GM12891 (cell line): ENCODE results near the gene RASGRP3.

Experiments
- PAX5 ChIP-seq: IDR thresholded peaks from 2 replicates; pipeline ENCODE4 v1.6.1; 2011; ENCODE audit warnings: low read length, moderate library complexity, mild to moderate bottlenecking; ENCODE audit not compliant: insufficient read depth, severe bottlenecking
- POLR2A ChIP-seq: IDR thresholded peaks from 2 replicates; pipeline ENCODE4 v1.6.1; 2011; ENCODE audit warnings: low read depth, low read length, control low read depth
- POLR2AphosphoS5 ChIP-seq: IDR thresholded peaks from 2 replicates; pipeline ENCODE4 v1.6.1; 2011; ENCODE audit warnings: low read depth, low read length, control low read depth
- TAF1 ChIP-seq: IDR thresholded peaks from 2 replicates; pipeline ENCODE4 v1.6.1; 2011; ENCODE audit warnings: low read depth, low read length, control low read depth

- TF ChIP-seq POLR2AphosphoS5 = peak; percentile 38; the same call in 1 of the 2 replicates
- TF ChIP-seq TAF1 = no peak
- TF ChIP-seq POLR2A = no peak; the same call in 1 of the 2 replicates
- no peak for TF ChIP-seq PAX5
Observed at GRCh38 chr2:33530690-33531548, 54.5 kb downstream of the RASGRP3 start.
